HG02938 (cell line): Measurements from ENCODE around the gene PANX2.

Experiments used
- ATAC-seq: cut with Tn5 transposase; IDR thresholded peaks from one replicate; pipeline ENCODE4 v1.9.1; 2021; ENCODE audit warnings: mild to moderate bottlenecking, moderate library complexity; ENCODE audit not compliant: unreplicated experiment

The PANX2 gene

GRCh38 chr22:50226063-50226874 lies 55.7 kb downstream of the PANX2 start:
- no peak for ATAC-seq

GRCh38 chr22:50226875-50227165 lies 56.3 kb downstream of the PANX2 start:
- no peak for ATAC-seq

GRCh38 chr22:50227579-50228215 lies 57.2 kb downstream of the PANX2 start:
- ATAC-seq: no peak

GRCh38 chr22:50228366-50228765 lies 57.8 kb downstream of the PANX2 start:
- no peak for ATAC-seq

- ATAC-seq: no peak
Observed at GRCh38 chr22:50229370-50229769, 58.8 kb downstream of the PANX2 start.
